ENCODE results near the gene CHRM4.

The CHRM4 gene

DNA sequence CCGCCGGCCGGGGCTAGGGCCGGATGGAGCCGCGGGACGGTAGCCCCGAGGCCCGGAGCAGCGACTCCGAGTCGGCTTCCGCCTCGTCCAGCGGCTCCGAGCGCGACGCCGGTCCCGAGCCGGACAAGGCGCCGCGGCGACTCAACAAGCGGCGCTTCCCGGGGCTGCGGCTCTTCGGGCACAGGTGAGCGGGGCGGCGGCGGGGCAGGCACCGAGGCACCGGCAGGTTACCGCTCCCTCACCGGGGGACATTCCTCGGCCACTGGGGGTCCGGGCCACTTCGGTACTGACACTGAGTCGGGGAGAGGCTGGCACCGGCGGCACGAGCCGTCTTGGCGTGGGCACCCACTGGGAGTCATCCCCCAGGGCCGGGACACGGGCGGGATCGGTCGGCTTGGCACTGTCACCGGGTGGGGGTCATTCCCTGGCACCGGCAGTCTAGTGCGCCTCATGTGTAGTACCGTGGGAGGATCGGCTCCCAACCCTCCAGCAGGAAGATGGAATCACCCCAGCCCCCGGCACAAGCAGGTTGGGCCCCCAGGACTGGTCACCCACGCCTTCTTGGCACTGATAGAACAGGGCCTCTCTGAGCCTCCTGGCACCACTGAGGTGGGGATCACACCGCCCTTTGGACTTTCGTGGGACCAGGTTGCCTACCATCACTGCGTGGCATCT, 43.8 kb downstream of the CHRM4 start:
- no peak for DNase-seq (ENCODE audit: low read depth)

DNA sequence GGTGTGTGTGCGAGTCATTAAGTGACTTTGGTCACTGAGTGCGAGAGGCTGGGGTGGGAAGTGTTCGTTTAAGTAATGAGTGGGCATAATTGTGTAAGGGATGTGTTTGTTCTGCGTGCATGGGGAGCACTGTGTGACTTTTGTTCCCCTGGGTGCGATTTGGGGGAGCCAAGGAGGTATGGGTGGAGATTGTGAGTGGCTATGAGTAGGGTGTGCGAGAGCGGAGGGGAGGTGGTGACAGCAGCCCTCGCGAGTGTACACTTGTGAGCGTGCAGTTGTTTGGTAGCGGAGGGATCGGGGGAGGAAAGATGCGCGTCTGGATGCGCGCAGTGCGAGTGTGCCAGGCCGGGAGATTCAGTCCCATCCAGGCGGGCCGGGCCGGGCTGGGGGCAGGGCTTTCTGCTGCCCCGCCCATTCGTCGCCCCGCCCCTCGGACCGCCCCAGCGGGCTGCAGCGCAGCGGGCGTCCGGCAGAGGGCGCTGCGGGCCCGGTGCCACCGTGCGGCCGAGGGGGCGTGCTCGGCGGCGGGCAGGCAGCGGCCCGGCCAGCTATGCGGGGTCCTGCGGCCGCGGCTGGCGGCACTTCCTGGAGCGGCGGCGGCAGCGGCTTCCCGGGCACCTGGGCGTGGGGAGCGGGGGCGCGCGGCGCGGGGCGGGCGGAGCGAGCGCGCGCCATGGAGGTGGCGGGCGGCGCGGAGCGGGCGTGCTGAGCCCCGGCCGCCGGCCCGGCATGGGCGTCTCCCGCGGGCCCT, 44.5 kb downstream of the CHRM4 start, which contains the start of gene DGKZ:
Gene DGKZ (plus strand): TSS at position 578 of the 751 bp plus-strand sequence. CDS start 197 bp downstream, outside the sequence.
- peak; percentile 78 for DNase-seq (ENCODE audit: low read depth)

DNA sequence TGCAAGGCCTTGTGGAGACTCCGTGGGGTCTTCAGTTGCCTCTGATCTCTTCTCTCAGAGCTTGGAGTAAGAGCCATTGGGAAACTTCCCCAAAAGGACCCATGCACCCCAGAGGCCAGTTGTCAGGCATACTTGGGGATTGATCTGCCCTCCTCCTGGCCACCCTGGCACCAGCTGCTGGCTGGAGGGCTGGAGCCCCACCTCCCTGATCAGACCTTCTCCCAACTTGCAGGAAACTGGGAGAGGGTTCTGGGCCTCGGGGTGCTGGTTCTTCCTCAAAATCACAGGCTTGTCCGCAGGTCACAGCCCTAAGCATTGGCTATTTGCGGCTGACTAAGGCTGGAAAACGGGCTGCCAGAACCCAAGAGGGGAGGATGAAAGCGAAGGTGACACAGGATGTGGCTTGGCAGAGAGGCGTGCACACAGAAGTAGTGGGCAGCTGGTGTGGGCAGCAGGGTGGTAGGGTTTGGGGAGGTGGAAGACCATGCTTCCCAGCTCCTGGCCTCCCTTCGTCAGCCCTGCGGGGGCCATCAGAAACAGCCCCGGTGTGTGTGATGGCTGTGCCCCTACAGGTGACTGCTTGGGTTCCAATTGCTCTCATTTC, 45.6 kb downstream of the CHRM4 start:
- DNase-seq (ENCODE audit: low read depth): no peak

DNA sequence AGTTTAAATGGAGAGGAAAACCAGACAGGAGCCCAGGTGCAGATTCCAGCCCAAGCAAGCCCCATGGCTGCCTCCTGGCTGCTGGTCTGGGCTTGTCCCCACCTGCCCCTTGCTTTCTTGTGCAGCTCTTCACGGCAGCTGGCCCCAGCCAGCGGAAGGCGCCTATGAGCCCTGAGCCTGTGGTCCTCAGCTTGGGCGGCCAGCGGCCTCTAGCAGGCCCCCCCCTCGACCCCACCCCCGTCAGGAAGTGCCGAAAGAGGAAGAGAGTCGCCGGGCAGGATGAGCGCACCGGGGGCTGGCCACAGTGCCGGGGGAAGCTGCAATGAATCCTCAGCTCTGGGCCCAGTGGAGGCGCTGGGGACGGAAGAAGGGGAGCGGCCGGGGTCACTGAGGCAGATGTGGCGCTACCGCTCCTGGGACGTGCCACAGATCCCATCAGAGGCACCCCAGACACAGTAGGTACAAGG, 46.4 kb downstream of the CHRM4 start:
- DNase-seq (ENCODE audit: low read depth): no peak

DNA sequence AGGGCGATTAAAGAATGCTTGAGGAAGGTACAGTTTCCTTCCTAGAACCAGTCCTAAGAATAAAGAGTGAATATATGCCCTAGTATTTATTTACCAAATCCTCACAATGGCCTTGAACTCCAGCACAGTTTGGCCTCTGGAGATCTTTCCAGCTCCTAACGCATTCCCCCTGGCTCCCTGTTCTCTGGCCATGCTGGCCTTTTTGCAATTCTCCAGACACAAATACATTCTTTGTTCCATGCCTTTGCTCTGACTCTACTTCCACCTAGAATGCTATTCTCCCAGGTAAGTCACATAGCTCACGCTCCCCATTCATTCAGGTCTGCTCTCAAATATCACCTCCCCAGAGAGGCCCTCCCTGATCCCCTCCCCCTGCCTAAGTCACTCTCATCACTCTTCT, 48.1 kb downstream of the CHRM4 start:
- DNase-seq (ENCODE audit: low read depth): no peak

DNA sequence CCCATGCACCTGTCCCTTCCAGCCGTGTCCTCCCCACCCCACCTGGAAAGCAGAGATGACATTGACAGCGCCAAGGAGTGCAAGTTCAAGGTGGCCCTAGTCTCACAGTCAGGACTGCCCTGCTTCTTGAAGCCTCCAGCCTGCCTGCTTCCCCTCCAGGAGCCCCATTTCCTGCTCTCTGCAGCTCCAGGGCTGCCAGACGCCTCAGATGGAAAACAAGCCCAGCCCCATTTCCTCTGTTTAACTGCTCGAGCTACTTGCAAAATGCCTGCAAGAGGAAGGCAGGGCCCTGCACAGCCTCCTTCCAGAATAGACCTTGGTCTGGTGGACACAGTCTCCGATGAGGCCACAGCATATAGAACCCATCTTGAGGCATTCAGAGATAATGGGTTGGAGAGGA, 49.3 kb downstream of the CHRM4 start:
- DNase-seq (ENCODE audit: low read depth): no peak

DNA sequence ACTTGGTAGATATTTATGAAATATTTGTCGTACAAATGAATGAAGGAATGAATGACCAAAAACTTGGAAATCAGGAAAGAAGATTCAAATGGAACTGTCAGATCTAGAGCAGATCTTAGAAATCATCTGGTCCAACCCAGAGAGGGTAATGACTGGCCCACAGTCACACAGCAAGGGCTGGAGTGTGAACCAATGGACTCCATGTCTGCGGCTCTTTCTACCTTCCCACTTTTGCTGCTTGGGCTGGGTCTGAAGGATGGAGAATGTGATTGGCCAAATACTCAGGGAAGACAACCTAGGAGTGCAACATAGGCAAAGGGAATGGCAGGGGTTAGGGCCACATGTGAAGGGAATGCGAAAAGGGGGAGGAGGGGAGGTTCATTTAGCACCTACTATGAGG, 50.1 kb downstream of the CHRM4 start:
- DNase-seq (ENCODE audit: low read depth): no peak

DNA sequence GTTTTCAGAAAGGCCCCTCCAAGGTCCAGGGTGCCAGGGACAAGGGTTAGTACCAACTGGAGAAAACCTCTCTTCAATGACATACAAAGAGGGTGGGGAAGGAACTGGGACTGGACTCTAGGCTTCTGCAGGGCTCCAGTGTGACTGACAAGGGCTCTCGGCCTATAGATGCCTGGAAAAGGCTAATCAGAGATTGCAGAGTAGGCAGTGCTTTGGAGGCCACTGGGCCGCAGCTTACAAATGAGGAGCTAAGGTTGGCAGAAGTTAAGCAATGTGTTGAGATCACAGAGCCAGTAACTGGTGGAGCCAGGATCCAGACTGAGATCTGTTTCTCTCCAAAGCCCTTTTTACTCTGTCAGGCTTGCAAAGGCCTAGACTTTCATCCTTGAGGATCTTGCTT, 51.8 kb downstream of the CHRM4 start:
- DNase-seq (ENCODE audit: low read depth): no peak

DNA sequence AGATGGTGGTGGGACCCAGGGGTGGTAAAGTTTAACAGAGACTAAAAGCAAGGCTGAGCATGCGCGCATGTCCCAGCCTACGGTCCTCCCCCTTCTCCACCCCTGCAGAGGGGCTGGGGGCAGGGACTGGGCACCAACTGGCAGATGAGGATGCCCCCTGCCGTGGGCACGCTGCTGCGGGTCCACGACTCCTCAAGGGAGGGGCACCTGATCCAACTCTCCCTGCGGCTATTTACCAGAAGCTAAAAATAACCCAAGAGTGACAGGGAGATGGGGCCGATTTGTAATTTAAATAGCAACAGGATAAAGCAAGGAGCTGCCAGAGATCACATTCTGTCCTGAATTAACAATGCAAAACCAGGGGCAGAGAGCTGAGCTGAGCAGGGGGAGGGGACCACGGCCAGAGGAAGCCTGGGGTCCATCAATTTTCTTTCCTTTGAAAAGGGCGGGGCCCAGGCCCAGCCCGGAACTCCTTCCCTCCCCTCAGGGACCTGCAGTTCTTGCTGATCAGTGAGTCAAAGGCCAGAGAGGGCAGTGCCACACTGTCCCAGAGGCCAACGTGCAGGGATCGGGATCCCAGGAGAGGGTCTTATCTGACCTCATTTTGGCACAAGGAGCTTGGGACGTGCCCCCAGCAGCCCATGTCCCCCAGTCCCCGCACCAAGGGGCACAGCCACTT, 52.4 kb downstream of the CHRM4 start:
- DNase-seq (ENCODE audit: low read depth): no peak

DNA sequence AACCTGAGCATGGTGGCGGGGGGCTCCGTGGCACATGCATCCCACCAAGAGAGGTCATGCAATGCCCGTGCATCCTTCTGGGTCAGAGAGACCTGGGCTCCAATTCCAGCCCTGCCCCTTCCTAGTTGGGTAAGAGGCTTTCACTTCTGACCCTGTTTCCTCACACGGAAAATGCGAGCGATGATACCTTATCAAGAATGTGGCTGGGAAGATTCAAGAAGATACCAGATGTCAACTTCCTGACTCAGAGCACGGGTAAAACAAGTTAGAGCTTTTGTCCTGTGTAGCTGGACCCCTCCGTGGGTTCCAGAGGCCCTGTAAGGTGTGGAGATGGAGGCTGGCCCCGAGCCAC, 53.0 kb downstream of the CHRM4 start:
- DNase-seq (ENCODE audit: low read depth): no peak

DNA sequence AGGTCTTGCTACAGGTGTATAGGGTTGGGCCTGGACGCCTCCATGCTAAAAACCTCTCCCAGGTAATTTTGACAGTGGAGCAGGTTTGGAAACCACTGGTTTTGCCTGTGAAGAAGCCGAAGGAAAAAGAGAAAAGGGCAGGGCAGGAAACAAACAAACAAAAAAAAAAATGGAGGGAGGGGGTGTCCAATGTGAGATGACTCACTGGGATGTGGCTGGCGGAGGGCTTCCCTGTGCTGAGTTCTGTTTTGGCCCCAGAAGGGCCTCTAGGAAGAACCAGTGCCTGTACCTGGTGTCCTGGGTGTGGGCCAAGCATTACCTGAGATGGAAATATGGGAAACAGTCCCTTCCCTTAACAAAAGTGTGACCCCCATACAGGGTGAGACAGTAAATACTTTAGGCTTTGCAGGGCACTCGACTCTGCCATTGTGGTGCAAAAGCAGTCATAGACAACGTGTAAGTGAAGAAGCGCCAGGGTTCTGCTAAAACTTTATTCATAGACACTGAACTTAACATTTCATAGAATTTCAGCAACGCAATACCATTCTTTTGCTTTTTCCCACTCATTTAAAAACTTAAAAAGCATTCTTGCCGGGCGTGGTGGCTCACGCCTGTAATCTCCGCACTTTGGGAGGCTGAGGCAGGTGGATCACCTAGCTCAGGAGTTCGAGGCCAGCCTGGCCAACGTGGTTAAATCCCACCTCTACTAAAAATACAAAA, 53.8 kb downstream of the CHRM4 start:
- no peak for DNase-seq (ENCODE audit: low read depth)

DNA sequence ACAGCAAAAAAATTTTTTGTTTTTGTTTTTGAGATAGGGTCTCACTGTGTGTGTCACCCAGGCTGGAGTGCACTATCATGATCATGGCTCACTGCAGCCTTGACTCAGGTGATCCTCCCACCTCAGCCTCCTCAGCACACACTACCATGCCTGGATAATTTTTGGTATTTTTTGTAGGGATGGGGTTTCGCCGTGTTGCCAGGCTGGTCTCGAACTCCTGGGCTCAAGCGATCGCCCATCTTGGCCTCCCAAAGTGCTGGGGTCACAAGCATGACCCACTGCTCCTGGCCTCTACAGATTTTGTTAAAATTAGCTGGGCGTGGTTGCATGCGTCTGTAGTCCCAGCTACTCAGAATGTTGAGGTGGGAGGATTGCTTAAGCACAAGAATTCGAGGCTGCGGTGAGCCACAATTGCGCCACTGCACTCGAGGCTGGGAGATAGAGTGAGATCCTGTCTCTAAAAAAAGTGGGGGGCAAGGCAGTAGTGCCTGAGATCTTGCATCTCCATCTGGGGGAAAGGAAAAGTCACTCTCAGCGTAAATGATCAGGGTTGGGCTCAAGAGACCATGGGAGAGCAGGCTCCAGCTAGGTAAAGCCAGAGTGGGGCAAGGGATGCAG, 54.9 kb downstream of the CHRM4 start:
- DNase-seq (ENCODE audit: low read depth): no peak

DNA sequence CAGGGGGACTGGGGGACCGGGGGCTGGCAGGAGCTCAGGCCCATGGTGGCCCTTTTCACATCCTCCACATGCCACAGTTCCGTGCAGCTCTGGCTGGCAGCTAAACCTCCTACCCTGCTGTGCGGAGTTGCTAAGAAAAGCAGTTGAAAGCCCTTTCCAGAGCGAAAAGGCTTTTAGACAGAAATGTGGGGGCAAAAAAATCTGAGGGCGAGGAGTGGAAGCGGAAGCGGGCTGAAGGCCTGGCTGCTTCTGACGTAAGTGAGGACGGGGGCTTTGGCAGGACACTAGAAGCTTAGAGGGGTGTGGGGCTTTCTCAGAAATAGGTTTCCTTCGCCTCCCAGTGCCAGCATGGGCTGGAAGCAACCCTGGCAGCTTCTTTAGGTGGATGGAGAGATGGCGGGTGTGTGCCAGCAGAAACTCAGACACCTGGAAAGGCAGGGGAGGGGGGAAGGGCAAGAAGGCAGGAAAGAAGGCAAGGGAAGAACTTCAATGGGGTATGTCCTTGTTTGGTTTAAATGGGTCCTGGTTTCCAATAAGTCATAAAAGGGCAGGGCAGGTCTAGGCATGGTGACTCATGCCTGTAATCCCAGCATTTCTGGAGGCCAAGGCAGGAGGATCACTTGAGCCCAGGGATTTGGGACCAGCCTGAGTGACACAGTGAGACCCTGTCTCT, 55.5 kb downstream of the CHRM4 start:
- no peak for DNase-seq (ENCODE audit: low read depth)

DNA sequence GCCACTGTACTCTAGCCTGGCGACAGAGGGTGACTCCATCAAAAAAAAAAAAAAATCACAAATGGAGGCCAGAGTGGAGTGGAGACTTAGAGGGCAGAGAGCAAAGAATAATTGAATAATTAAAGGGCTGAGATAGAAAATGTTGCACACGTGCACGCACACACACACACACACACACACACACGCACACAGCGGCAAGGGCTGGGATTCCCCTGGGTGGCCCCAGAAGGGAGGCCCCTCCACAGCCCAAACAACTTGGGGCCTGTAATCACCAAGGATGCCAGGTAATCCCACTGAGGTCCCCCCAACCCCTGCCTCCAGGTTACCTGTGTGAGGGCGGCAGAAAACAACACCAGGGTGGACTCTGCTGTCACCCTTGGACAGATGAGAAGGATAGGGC, 56.3 kb downstream of the CHRM4 start:
- no peak for DNase-seq (ENCODE audit: low read depth)

DNA sequence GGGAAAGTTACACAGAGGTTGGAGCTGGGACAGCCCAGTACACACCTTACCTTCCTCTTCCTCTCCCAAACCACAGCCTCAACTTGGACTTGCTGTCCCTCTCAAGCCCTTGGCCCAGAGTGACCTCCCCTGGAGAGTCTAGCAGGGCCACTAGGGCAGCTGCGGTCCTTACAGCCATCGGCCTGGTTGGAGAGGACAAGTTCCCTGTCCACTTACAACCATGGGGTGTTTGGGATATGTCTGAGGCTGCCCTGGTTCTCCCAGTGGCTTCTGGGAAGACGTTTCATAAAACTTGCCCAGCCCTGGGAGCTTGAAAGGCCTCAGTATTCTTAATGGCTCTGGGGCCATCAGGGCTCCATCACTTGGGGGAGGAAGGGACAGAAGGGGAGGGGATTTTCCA, 57.4 kb downstream of the CHRM4 start:
- no peak for DNase-seq (ENCODE audit: low read depth)

All from activated gamma-delta T cell treated with anti-CD3 and anti-CD28 coated beads, Interleukin-2, amount 50 U/mL, for 16 hours (primary cell).